HG02981 (cell line): Measurements from ENCODE around the gene ZDHHC6.
"Not testable (repeated sequence)": the region's sequence is repeated elsewhere in the genome, so short reads cannot be mapped to it uniquely, and the experiment has no call there.

Experiments used
- ATAC-seq: cut with Tn5 transposase; IDR thresholded peaks from one replicate; pipeline ENCODE4 v1.9.1; 2021; ENCODE audit warnings: mild to moderate bottlenecking, moderate library complexity; ENCODE audit not compliant: unreplicated experiment

ZDHHC6 gene

DNA sequence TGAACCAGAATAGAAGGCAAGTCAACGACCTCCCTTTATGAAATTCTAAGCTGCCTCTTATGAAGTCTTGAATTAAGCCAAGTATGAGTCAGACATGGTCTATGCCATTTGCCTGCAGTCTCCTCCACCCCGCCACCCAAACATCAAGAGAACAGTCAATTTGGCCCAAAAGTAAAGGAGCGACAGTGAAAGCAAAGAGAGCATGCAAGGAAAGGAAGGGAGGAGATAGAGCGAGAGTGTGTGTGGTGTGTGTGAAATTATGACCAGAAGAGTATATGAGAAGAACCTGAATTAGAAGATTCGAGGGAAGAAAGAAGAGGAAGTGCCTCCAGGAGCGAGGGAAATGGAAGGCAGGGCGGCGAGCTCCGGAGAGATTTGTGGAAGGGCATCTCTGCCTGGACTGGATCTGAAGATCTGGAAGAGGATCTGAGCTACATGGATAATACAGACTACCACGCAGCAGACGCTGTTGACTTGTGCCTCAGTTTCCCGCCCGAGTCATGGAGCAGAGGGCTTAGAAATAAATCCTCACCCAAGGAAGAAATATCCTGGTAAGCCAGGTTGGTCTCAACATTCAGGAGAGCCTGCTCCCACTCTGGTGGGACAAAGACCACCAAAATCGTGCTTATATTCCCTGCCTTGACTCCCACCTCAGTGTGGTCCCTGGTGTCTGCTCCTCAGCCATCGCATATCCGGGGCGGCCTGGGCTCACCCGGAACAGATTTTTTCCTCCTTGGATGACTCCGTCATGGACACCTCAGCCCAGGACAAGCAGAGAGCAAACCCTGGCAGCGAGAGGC, 459 bp downstream of the ZDHHC6 start:
- no peak for ATAC-seq

DNA sequence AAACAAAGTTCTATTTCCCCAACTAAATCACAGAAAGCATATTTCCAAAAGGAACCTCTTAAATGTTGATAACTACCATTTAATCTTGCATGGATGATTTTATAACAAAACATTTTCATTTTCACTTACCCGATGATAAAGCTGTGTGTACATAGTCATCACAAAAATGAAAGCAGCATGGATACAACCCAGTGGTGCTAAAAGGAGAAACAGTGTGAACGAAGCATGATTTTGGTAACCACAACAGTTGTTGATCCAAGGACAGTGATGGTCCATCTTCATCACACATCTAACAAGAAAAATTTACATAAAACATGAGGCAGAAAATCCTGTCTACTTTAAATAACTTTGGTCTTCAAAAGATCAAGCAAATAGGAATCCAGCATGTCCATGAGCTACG, 4.7 kb downstream of the ZDHHC6 start:
- peak; percentile 28 for ATAC-seq

DNA sequence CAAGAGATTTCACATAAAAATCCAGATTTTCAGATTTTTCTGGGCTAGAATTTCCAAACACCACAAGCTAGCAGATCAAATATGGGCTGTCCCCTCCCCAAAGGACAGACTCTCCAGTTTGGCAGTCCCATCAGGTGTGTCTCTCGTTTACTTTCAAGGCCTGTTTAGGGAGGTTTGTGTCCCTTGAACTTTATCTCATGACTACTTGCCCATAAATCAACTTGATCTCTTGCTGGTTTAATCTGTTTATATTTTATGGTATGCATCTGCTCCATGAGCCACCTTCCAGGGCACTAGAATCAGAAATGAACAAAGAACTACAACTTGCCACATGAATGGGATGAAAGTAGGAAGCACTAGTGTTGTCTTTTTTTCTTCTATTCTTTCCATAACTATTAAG, 5.2 kb downstream of the ZDHHC6 start:
- no peak for ATAC-seq

DNA sequence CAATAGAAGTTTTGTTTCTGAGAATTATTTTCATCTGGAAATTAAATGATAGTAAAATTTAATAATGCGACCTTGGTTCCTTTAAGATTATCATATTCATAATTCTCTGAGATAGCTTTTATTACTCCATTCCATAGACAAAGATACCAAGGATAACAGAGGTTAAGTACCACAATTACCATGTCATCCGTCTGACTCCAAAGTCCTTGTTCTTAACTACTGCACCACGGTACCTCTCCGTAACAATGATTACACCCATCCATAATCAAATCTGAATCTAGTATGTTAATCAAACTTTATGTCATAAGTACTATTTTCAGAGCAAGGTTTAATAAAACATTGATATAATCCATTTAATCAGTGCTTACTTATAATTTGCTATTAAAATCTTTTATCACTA, 8.4 kb downstream of the ZDHHC6 start:
- no peak for ATAC-seq

DNA sequence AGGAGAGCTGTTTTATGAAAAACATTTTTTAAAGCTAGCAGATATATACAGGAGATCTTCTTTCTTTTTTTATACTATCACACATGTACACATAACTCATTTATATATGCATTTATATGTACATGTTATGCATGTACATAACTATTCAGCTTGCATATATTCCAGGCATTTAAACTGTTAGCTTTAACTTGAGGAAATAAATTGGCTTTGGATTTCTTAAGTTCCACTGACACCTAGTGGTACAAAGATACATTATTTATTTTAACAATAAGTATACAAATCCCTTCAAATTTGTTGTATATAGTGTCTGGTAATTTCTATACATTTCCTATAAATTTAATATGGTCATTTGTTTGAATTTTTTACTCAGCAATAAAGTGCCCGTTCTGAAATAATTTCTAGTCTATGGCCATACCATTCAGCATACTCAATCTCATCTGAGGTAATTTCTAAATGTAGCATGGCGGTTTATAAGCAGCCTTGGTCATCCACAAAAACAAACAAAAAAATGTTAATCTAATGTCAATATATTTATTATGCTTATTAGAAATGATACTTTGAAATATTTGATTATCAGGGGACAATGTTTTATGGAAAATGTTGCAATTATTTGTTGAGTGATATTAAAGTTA, 11.6 kb downstream of the ZDHHC6 start:
- no peak for ATAC-seq

DNA sequence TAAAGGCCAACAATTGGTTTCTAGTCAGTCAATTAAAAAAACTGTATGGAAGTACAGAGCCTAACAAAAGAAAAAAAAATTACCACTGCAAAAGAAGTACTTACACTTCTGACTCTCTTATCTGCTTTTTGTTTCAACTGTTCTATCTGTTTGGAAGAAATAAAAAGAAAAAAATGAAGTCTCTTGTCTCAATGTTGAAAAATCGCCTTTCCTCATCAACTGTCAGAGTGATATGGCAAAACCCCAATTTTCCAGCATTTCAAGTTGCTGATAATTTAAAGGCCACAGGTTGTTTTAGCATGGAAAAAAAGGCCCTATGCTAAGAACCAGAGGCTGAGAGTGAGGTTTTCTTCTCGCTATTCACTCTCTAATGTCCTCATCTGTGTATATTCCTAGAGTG, 13.6 kb downstream of the ZDHHC6 start:
- no peak for ATAC-seq

DNA sequence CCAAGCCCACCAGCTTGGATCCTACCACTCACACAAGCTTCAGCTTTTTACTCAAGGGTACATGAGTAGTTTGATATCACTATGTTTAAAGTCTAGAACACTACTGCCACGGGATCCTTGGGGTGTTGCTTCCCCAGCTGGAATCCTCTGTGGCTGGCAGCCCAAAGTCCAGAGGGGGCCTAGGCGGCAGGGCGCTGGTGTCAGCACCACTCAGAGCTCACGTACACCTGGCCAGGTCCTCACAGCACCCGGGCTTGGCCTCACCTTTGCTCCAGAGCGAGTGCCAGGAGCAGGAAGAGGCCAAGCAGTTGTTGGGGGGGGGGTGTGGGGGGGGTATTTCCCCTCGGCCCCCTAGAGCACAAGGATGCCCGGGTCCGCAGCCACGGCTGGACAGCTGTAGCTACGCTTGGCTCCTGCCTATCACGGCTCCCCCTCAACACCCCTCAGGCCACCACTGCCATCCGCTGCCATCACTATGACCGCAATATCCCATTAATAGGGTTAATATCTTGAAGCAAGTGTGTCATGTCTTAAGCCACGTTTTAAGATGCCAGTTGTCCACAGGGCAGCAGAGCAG, 17.0 kb downstream of the ZDHHC6 start:
- no peak for ATAC-seq

DNA sequence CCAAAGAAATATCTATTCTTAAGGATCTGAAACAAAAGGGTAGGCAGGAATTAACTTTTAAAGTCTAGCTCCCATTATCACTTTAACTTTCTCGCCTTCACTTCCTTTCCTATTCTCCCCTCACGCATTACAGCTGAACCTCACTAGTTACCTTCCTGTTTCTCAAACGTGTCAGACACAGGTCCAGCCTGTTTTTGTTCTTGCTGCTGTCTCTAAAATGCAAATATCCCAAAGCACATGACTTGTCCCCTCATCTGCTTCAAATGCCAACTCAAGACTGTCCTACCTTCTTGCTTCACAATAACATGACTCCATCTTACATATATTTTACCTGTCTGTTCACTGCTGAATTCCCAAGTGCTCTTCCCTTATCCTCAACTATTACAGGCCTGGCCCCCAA, 17.6 kb downstream of the ZDHHC6 start:
- no peak for ATAC-seq

DNA sequence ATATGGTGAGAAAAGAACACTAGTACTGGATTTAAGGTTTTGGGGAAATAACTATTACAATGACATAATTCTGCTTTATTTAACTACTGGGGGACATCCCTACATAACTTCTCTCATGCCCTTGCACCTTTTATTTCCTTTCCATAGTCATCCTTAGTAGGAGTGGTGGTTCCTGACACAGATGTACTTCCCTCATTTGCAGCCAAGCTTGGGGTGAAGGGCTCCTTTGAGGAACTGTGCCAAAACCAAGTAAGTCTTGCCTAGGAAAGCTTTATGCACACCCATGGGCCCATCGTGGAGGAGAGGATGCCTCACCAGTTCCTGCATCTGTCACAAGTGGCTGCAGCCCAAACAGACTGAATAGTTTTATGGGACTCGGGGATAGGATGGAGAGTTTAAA, 20.6 kb downstream of the ZDHHC6 start:
- no peak for ATAC-seq

DNA sequence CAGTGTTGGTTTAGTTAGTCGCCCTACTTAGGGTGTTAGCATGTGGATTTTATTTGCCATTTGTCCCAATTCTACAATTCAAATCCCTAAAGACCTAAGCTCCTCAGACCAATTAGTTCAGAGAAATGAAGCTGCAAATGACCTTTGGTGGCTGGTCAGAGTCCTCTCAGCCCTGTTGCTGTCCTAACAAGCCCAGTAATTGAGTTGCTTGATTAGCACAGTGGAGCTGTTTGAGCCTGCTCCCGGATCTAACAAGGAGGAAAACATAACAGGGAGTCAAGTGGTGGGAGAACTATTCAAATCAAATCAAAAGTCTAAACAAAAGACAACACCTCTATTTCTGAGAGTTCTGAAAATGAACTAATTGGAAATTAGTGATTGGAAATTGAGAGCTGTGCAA, 22.1 kb downstream of the ZDHHC6 start:
- no peak for ATAC-seq

DNA sequence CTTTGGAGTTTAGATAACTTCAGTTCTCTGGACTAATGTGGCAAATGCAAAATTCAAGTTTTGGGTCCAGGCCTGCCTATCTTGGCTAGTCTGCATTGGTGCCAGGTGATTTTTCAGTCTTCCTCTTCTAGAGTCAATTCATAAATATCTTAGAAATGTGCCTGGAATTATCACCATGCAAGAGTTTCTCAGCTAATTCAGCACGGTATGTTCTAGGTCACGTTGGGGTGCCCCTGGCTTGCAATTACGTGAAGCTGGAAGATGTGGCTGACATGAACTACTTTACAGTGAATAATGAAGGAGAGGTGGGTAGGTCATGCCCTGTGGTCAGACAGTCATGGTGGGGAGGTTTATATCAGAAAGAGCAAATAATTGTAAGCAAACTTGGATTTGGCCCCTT, 25.0 kb downstream of the ZDHHC6 start:
- no peak for ATAC-seq

DNA sequence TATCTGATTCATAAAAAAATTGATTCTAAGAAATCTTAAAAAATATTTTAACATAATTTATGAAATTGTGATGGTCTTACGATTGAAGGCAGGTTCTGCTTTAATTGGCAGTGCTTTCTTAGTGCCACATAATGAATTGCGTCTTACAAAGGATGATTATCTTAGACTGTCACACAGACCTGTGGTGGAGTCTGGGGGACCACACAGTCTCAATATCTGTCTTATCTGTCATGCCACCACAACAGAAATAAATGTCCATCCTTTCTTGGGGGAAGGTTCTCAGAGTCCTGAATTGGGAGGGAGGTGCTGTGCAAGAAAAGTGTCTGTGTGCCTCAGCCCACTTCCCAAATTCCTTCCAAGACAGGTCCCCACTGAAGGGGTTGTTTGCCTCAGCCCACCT, 34.0 kb downstream of the ZDHHC6 start:
- no peak for ATAC-seq

DNA sequence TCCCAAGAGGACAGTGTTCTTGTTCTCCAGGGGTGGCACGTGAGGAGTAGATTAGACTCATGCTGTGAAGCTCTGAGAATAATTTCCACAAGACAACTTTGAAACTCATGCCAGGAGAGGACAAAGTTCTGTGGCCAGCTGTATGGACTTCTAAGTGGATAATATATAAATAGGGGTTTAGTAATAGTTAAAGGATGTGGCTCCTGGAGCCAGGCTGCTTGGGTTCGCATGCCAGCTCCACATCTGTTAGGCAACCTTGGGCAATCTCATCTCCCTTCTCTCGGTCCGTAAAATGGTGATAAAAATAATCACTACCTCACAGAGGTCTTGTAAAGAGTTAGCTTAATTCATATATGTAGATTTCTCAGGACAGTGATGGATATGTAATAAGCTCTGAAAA, 37.0 kb downstream of the ZDHHC6 start:
- no peak for ATAC-seq

DNA sequence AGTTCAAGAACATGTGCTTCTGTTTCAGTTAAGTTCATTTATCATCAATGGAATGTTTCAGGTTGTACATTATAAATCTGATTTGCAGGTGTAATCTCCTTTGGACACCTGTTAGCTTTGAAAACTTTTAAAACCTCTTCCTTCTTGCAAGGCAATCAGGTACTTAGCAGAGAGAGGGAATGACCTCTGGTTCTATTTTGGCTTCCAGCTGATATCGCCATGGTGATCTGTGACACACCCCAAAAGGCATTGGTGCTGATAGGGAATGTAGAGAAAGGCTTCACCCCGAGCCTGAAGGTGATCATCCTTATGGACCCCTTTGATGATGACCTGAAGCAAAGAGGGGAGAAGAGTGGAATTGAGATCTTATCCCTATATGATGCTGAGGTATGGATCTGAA, 37.4 kb downstream of the ZDHHC6 start:
- ATAC-seq, result no peak

DNA sequence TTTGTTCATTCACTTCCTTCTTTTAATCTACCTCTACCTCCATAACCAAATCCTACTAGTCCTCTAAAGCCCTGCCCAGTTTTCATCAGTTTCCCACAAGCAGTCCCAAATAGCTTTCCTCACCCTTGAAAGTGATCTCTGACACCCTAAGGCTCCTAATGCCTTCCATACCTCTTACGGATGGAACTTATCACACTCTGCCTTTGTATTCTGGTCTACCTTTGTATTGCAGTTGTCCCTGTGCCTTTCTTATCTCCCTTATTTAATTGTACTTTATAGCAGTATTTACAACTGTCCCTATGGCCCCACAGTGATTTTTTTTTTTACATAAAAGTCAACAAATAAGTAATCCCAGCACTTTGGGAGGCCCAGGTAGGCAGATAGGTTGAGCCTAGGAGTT, 39.0 kb downstream of the ZDHHC6 start:
- no peak for ATAC-seq

DNA sequence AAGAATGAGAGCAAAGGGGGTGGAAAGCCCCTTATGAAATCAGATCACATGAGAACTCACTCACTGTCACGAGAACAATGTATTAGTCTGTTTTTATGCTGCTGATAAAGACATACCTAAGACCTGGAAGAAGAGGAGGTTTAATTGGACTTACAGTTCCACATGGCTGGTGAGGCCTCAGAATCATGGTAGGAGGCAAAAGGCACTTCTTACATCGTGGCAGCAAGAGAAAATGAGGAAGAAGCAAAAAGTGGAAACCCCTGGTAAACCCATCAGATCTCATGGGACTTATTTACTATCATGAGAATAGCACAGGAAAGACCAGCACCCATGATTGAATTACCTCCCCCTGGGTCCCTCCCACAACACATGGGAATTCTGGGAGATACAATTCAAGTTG, 39.9 kb downstream of the ZDHHC6 start:
- ATAC-seq, result not testable (repeated sequence)

DNA sequence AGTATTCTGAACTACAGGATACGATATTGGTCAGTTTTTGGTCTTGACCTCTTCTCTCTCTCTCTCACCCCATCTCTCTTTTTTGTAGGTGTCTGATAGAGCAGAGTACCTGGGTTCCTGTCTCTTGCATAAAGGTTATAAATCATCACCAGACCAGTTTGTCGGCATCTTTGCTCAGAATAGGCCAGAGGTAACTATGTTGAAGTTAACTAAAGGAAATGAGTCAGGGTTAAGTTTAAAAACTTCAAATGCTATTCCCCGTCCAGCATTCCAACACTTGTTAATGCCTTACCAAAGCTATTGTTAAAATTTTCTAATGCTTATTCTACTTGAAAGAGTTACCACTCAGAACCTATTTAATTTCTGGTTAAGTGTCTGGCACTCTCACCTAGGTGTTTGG, 42.1 kb downstream of the ZDHHC6 start:
- ATAC-seq, result no peak

DNA sequence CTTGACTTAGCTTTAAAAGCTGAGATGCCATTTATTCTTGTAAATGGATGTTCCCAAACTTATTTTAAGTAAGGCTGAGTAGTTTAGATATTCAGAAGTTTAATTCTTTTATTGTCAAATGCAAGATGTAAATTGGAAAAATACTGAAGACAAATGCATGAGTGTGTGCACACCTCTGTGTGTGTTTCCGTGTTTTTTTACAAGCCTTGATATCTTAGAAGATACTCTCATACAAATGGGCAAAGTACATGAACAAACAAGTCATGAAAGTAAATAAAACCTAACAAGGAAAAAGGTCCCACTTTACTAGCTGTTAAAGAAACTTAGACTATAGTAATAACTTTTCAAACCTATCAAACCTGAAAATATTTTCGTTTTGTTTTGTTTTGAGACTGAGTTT, 43.8 kb downstream of the ZDHHC6 start:
- ATAC-seq, result no peak

DNA sequence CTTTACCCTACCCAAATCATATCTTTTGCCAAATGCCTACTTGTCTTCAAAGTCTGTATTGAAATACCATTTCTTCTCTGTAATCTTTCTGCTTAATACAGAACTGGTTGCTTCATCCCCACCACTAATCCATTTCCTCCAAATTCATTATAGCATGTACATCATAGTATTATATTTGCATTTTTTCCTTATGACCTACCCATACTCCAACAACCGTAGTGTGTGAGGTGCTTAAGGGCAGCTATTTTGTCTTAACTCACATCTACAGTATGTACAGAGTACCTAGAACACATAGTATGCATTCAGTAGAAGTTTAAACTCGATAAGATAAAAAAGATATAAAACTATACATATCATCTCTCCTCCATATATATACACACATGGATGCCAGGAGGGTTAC, 49.1 kb downstream of the ZDHHC6 start:
- no peak for ATAC-seq

DNA sequence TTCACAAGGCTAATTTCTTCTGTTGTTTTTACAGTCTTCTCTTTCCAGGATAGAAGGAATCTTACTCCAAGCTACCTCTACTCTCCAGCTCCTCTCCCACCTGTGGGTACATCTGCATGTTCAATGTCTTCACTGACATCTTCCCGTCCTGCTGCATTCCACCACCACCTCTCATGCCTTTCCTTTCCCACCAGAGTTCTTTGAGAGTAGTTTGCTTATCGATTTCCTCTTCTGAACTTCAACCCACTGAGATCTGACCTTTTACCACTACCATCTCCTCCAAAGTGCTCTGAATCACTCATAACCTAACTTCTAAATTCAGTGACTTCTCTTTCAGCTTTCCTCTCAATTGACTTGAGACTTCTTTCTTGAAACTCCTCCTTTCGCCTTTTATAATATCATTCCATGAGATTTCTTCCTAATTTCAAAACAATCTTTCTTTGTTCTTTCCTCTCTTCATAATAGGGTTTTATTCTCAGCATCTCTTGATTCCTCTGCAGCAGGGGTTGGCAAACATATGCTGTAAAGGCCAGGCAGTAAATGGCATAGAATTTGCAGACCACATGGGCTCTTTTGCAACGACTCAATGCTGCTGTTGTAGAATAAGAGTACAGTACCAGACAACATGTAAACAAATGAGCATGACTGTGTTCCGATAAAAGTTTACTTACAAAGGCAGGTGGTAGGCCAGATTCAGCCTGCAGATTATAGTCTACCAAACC, 50.7 kb downstream of the ZDHHC6 start:
- no peak for ATAC-seq

DNA sequence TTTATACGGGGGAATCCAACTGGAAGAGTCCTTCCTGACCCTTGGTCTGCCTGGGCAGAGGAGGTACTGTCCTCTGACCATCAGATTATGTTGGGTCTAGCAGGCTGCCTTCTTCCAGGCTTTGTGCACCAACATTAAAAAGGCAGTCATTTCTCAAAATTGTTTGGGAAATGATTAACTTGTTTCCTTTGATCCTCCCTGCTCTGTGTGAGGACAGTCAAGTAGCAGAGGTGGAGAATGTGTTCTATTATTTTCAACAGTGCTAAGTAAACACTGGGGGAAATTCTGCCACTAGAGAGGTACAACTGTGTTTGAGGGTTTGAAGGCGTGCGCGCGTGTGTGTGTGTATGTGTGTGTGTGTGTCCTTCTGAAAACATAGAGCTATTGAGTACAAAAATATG, 52.2 kb downstream of the ZDHHC6 start:
- peak; percentile 55 for ATAC-seq

DNA sequence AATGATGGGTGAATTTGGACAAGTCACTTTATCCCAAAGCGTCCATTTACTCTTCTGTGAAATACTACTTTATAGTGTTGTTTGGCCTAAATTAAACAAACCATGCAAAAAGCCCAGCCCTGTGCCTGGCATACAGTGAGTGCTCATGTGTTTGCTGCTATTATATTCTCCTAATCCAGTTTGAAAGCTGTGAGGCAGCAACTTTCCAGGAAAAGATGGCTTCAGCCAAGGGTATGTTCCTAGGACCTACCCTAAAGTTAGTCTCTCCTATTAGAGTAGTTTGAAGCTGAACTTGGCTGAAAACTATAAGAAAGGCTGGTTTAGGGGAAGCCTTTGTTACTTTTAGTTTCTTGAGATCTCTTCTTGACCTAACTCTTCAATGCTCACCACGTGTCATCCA, 52.9 kb downstream of the ZDHHC6 start:
- no peak for ATAC-seq
